Activated CD4-positive, alpha-beta T cell treated with anti-CD3 and anti-CD28 coated beads, Interleukin-2, amount 50 U/mL, for 16 hours (primary cell): Measurements from ENCODE around the gene MDGA2.
A peak's percentile ranks its signal among the peaks of the same experiment; 100 is the strongest.

Experiments used
- DNase-seq: peaks from one replicate; pipeline ENCODE4 v3.0.0-alpha.2; 2020

MDGA2 gene

GRCh38 chr14:47606566-47606965 lies 68.8 kb downstream of the MDGA2 start:
- no peak for DNase-seq

- no peak for DNase-seq
These were observed 78.5 kb downstream of the MDGA2 start for GRCh38 chr14:47596860-47597259.

DNA sequence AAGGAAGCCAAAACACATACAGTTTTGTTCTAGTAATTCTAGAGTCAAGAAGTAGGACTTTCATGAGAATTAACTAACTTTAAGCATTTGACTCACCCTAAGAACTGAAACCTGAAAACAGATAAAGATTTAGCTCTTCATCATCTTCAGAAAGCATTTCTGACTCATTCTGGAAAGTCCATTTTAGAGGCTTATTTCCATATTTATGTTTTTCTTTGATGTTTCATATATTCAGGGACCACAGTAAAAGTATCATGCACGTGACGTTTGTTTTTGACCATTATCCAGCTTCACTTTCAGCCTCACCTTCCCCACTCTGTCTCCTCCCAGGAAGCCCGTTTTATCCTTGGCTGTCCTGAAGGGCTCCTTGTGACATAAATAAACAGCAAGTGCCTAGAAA lies 79.2 kb downstream of the MDGA2 start:
- peak; percentile 22 for DNase-seq

DNA sequence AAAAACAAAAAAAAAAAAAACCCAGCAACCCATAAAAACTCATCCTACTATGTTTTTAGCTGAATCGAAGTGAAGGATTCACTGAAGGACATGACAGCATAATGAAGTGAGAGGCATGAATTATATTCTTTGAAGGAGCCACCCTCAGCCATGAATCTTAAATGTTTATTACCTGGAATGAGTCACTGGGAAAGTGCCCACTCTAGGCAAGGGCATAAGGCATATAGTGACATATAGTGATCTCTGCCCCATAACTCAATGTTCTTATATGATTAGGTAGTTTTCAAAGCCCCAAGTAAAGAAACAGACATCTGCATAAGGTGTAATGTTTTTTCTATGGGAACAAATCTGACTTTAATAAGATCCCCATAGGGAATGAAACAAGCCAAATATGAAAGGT lies 79.9 kb downstream of the MDGA2 start:
- DNase-seq: peak; percentile 5

GRCh38 chr14:47590767-47591495 lies 84.5 kb downstream of the MDGA2 start:
- no peak for DNase-seq

- no peak for DNase-seq
These were observed 90.0 kb downstream of the MDGA2 start for GRCh38 chr14:47585447-47585846.

DNA sequence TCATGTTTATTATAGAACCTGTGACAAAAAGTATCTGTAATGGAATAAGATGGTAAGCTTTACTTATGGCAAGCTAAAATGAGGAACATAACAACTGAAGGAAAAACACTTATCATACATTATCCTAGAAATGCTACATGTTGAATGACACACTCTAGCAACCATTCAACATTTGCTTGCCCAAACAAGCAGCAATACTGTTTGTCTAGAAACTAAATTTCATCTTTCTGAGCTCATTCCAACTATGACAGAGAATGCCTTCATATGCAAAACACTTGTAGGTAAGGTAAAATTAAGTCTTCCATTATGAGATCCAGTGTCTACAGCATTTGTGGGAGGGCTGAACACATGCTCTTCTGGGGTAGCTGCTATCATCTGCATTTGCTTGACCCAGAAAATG lies 108.1 kb downstream of the MDGA2 start:
- DNase-seq: no peak

GRCh38 chr14:47557894-47558293 lies 117.5 kb downstream of the MDGA2 start:
- DNase-seq: no peak

DNA sequence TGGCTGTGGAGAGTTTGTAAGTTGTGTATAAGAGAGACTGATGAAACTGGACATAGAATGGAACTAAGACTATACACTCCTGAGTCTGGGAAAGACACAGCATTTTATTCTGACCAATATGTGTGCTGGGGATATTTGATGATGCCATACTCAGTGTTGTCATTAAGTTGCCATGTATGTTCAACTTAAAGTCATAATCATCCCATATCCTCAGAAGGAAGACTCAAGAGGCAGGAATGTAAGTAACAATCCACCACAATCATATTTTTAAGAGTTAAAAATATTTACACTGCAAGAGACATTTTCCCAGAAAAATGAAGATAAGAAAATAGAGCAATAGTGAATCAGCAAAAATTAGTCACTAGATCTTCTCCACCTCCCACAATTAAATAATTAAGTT lies 120.1 kb downstream of the MDGA2 start:
- DNase-seq: no peak

DNA sequence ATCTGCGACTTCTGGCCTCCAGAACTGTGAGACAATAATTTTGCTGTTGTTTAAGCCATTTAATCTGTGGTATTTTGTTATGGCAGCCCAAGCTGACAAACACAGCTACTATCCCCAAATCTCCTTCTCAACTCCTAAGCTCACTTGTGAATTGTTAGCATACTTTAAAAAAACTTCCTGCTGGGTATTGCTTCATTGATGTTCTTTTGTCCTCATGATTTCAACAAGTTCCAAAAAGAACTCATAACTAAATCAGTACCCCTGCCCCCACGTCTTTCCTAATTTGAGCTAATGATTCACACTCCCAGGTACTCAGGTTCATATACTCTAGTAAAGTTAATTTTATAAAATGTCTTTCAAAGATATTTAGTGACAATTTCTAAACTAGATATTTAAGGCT lies 125.5 kb downstream of the MDGA2 start:
- DNase-seq: no peak

GRCh38 chr14:47543459-47543858 lies 131.9 kb downstream of the MDGA2 start:
- no peak for DNase-seq

DNA sequence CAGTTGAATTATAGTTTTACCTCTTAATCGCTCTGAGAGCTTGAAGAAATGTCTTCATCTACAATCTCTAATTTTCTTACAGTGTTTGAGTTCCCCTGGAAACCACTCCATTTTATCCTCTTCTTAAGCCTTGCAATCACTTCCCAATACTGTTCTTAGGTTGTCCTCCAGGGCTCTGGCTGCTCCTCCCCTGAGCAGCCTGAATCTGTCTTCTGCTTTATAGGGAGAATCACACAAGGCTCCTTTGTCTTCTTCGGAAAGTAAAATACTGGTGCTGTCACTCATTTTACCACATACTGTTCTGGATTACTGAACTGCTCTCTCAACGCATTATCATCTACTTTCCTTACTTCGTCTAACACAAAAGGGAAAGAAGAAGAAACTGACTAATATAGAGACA lies 133.7 kb downstream of the MDGA2 start:
- no peak for DNase-seq

GRCh38 chr14:47539031-47539461 lies 136.4 kb downstream of the MDGA2 start:
- DNase-seq: no peak

- DNase-seq: no peak
These were observed 139.1 kb downstream of the MDGA2 start for GRCh38 chr14:47536341-47536740.

GRCh38 chr14:47526591-47527244 lies 148.7 kb downstream of the MDGA2 start:
- no peak for DNase-seq

- no peak for DNase-seq
These were observed 150.9 kb downstream of the MDGA2 start for GRCh38 chr14:47524524-47524923.

- DNase-seq: no peak
These were observed 155.0 kb downstream of the MDGA2 start for GRCh38 chr14:47520382-47520781.

- no peak for DNase-seq
These were observed 163.6 kb downstream of the MDGA2 start for GRCh38 chr14:47511829-47512228.

DNA sequence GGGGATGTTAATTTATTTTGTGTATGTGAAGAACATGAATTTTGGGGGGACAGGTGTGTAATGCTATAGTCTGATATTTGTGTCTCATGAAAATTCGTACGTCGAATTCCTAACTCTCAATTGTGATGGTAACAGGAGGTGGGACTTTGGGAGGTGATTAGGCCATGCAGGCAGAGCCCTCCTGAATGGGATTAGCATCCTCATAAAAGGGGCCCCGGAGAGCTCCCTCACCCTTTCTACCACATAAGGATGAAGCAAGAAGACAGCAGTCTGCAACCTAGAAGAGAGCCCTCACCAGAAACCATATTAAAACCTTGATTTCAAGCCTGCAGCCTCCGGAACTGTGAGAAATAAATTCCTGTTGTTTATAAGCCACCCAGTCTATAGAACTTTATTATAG lies 165.4 kb downstream of the MDGA2 start:
- no peak for DNase-seq

- DNase-seq: no peak
These were observed 167.5 kb downstream of the MDGA2 start for GRCh38 chr14:47507861-47508260.

- DNase-seq: no peak
These were observed 175.0 kb downstream of the MDGA2 start for GRCh38 chr14:47500369-47500768.

DNA sequence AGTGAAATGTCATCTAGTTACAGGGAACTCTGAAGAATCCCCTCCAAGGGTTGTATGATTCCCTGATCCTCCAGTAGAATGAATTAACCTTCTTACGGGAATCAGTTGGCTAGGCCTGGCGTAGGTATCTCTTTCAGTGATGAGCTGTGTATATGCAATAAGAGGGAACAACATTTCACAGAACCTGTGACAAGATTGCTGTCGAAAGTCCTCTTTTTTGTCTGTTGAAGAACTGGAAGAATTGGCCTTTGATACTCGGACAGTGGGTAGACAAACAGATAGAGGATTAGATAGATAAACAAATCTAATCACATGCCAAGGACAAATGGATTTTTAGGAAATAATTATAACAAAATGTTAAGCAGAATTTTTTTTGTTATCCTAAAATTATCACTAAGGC lies 184.6 kb downstream of the MDGA2 start:
- DNase-seq: no peak

DNA sequence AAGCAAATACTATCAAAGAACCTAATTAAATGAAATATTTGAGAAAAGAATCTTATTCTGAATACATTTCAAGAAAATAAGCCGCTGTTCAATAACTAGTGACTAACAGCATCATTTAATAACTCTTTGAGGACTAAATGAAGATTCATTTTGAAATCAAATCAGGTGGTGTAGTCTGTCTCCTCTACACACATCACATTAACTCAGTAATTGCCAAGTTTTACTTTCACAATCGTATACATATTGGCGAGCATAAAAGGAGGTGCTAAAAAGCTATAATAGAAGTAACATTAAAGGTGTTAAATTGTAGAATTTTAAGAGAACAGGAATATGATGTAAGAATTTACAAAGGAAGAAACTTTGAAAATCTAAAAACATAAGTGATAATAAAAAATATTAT lies 185.1 kb downstream of the MDGA2 start:
- DNase-seq: no peak

DNA sequence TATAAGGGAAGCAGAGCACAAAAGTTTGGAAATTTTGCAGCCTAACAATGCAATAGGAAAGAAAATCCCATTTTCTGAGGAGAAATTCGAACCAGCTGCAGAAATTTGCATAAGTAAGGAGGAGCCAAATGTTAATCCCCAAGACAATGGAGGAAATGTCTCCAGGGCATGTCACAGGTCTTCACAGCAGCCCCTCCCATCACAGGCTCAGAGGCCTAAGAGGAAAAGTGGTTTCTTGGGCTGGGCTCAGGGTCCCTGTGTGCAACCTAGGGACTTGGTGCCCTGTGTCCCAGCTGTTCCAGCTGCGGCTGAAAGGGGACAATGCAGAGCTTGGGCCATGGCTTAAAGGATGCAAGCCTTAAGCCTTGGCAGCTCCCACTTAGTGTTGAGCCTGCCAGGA lies 190.0 kb downstream of the MDGA2 start:
- DNase-seq: no peak

DNA sequence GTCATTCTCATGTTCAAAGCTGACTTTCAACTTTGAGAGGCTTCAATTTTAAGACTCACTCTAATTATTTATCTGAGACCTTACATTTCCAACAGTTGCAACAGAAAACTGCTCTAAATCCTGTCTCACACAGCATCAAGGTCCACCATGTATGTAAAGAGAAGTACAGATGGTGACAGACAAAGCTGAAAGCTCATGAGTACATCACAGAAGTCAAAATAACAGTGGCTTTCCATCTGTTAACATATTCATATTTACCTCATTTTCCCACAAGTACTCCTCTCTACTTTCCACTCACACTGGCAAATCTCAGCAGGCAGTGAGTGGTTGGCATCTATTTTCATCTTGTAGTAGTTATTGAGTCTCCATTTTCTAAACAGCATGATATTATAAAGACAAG lies 192.0 kb downstream of the MDGA2 start:
- no peak for DNase-seq
